Stimulated activated naive CD4-positive, alpha-beta T cell (primary cell): ENCODE measurements around the gene SF3A2.
"Not testable (repeated sequence)": the region's sequence is repeated elsewhere in the genome, so short reads cannot be mapped to it uniquely, and the experiment has no call there.

Source experiments
- DNase-seq, 6 experiments: peaks; one replicate each; lab custom pipeline; 2025; lab: John Stamatoyannopoulos, UW

The SF3A2 gene

DNA sequence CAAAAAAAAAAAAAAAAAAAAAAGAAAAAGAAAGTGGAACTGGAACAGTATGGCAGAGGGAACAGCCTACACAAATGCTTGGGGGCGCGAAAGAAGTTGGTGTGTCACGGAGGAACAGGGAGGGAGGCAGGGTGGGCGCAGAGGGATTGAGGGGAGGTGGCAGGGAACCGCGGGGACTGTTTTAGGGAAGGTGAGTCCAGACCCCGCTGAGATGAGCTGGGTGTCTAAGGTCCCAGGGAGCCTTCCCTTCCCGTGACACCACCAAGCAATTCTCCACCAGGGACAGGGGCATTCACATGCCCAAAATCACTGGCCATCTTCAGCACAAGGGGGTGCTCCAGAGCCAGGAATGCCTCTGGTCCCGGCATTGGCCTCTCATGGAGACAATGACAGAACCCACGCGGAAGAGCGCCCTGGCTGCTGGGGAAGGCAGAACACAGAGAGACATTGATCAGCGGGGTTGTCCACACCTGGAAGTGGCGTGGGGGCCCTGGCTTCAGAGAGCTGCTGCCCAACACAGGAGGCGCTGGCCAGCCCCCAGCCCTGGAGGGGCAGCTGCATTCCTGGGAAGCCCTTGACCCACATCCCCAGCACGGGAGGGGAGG, 38.4 kb downstream of the SF3A2 start:
- peak; percentile 36 to 68 (median 53) for DNase-seq

GRCh38 chr19:2275588-2276428, 39.2 kb downstream of the SF3A2 start:
- no peak for DNase-seq

GRCh38 chr19:2276429-2276986, 39.9 kb downstream of the SF3A2 start:
- DNase-seq, result no peak

DNA sequence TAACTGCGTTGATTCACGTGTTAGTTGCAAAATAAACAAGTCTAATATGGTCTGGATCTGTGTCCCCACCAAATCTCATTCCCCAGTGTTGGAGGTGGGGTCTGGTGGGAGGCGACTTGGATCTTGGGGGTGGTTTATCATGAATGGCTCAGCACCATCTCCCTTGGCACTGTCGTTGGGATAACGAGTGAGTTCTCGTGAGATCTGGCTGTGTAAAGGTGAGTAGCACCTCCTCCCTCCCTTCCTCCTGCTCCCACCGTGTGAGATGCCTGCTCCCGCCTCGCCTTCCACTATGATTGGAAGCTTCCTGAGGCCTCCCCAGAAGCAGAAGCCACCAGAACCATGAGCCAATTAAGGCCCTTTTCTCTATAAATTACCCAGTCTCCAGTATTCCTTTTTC, 40.5 kb downstream of the SF3A2 start:
- no peak for DNase-seq

DNA sequence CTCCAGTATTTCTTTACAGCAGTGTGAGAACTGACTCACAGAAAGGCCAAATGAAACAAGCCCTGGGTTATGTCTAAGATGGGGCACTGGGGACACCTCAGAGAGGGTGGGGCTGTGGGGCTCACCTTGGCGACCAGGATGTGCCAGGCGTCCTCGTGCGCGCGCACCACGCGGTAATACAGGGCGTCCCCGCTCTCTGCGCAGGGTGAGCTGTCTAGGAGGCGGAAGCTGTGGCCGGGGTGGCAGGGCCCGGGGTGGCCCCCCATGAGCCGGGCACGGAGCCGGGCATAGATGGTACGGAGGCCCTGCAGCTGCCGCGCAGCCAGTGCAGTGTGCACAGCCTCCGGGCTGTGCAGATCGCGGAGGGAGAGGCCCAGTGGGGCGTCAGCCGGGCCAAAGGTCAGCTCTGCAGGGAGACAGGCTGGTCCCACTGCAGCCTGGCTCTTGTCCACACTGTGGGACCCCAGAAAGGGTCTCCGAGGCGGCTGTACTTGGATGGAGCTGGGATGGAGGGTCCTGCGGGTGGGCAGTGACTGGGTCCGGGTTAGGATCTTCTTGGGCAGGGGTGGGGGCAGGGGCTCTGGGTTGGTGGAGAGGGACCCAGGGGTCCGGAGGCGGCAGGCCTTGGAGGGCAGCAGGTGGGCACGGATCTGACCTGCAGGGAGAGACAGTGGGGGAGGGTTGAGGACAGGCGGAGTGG, 42.0 kb downstream of the SF3A2 start:
- no peak for DNase-seq

- DNase-seq, result no peak
These were observed 44.1 kb downstream of the SF3A2 start for GRCh38 chr19:2280633-2281264.

DNA sequence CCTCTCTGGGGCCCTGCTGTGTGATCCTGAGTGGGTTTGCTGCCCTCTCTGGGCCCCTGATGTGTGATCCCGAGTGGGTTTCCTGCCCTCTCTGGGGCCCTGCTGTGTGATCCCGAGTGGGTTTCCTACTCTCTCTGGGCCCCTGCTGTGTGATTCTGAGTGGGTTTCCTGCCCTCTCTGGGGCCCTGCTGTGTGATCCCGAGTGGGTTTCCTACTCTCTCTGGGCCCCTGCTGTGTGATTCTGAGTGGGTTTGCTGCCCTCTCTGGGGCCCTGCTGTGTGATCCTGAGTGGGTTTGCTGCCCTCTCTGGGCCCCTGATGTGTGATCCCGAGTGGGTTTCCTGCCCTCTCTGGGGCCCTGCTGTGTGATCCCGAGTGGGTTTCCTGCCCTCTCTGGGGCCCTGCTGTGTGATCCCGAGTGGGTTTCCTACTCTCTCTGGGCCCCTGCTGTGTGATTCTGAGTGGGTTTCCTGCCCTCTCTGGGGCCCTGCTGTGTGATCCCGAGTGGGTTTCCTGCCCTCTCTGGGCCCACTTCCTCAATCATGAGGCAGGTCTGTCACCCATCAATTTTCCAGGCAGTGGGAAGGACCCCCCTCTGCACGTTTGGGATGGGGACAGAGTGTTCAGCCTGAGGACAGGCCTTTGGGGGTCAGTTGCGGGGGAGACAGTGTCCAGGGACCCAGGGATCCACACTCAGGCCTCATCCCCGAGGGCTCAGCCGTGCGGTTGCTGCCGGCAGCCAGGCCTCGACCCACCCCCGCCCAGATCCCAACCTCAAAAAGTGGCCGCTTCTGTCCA, 44.8 kb downstream of the SF3A2 start:
- not testable (repeated sequence) for DNase-seq

GRCh38 chr19:2282062-2282861, 45.6 kb downstream of the SF3A2 start, which contains the start of gene PEAK3:
TSS of gene PEAK3 (minus strand) at chr19:2282175. CDS start at chr19:2280931, 1,244 bp downstream.
- peak in 1 of 6 experiments; percentile 36 for DNase-seq

- no peak for DNase-seq
These were observed 46.2 kb downstream of the SF3A2 start for GRCh38 chr19:2282862-2283237.

DNA sequence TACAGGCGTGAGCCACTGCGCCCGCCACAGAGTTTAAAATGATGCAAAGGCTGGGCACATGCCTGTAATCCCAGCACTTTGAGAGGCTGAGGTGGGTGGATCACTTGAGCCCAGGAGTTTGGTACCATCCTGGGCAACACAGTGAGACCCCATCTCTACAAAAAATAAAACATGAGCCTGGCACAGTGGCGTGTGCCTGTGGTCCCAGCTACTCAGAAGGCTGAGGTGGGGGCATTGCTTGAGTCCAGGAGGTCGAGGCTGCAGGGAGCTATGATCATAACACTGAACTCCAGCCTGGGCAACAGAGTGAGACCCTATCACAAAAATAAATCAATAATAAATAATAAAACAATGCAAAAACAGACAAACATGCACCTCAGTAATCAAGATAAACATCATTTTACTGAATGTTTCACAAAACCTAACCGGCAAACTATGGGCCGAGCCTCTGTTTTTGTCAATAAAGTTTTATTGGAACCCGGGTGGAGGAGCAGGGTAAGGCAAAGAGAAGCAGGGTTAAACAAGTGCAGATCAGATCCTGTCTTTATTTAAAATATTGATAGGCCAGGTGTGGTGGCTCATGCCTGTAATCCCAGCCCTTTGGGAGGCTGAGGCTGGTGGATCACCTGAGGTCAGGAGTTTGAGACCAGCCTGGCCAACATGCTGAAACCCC, 47.3 kb downstream of the SF3A2 start:
- no peak for DNase-seq

DNA sequence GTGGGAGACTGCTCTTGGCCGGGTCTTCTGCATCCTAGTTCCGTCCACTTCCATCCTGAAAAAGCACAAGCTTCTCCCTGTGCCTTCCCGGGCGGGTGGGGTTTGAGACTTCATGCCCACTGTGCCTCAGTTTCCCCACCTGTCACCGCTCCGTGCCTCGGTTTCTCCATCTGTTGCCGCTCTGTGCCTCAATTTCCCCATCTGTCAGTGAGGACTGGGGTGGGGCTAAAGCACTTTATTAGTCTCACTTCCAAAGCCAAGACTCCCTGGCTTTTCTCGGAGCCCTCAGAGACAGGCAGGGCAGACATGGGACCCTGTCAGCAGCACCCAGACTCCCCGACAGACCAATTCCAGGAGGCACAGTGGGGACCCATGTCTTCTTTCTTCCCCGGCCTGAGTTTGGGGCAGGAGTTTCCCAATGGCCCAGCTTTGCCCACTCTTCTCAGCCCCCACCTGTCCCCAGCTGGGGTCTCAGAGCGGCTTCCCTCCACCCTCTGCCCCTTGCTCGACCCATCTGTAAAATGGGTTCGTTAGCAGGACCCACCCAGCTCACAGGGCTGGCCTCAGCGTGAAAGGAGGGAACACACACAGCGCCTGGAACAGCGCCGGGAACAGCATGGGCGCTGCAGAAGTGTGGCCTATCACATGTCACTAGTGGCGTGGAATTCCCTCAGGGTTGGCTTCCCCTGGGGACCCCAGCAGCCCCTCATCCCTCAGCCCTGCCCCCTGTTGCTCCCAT, 49.9 kb downstream of the SF3A2 start:
- DNase-seq, result no peak

GRCh38 chr19:2287585-2288337, 51.1 kb downstream of the SF3A2 start:
- no peak for DNase-seq

DNA sequence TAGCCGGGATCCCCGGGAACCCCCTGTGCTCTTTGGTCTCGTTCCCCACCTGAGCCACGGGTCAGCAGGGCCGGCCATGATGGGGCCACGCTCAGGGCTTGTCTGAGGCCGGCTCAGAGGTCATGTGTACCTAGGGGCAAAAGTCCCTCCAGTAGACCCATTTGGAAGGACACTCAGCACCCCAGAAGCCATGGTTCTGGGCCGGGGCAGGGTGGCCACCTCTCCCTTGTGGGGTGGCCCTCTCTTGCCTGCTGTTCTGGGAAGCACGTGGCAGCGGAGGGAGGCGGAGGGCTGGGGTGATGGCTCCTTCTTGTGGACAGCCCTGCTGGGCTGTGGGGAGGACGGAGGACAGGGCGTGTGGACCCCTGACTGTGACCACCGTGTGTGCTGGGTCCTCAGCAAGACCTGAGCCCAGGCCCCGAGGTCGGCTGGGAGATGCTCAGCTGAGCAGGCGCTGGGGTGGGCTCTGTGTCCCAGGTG, 51.8 kb downstream of the SF3A2 start:
- no peak for DNase-seq

DNA sequence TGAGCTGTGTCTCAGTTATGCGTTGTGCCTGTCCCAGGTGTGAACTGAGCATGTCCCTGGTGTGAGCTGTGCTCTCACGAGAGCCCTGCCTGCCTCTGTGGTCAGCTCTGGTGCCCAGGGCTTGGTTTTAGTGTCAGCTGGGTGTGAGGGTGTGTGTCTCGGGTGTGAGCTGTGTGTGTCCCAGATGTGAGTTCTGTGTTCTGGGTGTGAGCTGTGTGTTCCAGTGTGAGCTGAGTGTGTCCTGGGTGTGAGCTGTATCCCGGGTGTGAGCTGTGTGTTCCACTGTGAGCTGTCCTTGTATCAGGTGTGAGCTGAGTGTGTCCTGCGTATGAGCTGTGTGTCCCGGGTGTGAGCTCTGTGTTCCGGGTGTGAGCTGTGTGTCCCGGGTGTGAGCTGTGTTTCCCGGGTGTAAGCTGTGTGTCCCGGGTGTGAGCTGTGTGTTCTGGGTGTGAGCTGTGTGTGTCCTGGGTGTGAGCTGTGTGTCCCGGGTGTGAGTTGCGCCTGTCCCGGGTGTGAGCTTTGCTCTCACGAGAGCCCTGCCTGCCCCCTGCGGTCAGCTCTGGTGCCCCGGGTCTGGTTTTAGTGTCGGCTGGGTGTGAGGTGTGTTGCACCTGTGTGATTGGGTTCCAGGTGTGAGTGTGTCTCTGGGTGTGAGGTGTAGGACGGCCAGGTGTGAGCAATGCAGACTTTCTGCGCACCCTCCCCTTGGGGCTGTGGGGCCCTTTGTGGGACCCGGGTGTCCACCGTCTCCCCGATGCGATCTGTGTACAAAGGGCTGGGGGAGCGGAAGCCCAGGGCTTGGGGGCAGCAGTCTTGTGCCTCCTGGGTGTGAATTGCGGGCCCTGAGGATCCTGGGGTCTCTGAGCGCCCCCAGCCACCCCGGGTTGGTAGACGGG, 52.4 kb downstream of the SF3A2 start:
- DNase-seq, result peak in 1 of 6 experiments; percentile 52

- DNase-seq, result peak; percentile 28 to 77 (median 60)
These were observed 53.3 kb downstream of the SF3A2 start for GRCh38 chr19:2289714-2290435.

- DNase-seq, result peak in 3 of 6 experiments; percentile 10 to 55 (median 53)
These were observed 54.0 kb downstream of the SF3A2 start for GRCh38 chr19:2290441-2291184.
